Uterus (tissue), 2 donors: Measurements from ENCODE around the gene PLEK2.

Experiments used
- POLR2A ChIP-seq, 2 donors: fragments of 450-650 bp; IDR thresholded peaks; one replicate each; pipeline ENCODE4 v1.6.1; 2016; ENCODE audit warnings: antibody characterized with exemption in 2 of 2, mild to moderate bottlenecking in 1 of 2, moderate library complexity in 1 of 2
- TF ChIP-seq, protein P1 (sequence below), 4 experiments: fragments of 200-600 bp in 2 of 4; fragments of 450-650 bp in 2 of 4; sonication (generic) in 2 of 4; IDR thresholded peaks; one replicate each; pipeline ENCODE4 v1.5.1; 2016 to 2019; ENCODE audit warnings: antibody characterized with exemption in 4 of 4, mild to moderate bottlenecking in 2 of 4, moderate library complexity in 1 of 4

DNA sequence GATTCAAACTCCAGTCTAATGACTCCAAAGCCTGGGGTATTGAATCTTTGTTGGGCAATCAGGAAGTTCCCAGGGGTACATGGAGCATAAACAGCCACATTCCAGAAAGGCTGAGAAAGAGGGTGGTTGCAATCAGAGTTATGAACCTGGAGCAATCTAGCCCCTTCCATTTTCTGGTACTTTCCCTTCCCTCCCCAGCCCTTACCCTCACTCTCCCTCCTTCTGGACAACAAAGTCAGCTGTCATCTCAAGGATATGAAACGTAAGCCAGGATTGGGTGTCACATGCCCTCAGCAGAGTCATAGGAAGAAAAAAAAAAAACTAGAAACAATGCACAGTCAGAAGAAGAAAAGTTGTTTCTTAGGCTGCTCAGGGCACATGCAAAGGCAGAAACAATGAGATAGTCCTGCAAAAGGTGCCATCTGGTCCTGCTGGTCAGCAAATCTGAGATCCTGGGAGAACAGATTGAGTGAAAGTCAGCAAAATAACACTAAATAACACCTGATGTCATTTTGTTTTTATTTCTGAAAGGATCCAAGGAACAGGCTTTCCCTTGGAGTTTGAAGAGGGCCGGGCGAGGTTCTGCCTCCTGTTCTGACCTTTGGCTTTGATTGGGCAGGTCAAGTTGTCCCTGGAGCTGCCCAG is 49.5 kb upstream of the PLEK2 start:
- TF ChIP-seq, protein P1, sequence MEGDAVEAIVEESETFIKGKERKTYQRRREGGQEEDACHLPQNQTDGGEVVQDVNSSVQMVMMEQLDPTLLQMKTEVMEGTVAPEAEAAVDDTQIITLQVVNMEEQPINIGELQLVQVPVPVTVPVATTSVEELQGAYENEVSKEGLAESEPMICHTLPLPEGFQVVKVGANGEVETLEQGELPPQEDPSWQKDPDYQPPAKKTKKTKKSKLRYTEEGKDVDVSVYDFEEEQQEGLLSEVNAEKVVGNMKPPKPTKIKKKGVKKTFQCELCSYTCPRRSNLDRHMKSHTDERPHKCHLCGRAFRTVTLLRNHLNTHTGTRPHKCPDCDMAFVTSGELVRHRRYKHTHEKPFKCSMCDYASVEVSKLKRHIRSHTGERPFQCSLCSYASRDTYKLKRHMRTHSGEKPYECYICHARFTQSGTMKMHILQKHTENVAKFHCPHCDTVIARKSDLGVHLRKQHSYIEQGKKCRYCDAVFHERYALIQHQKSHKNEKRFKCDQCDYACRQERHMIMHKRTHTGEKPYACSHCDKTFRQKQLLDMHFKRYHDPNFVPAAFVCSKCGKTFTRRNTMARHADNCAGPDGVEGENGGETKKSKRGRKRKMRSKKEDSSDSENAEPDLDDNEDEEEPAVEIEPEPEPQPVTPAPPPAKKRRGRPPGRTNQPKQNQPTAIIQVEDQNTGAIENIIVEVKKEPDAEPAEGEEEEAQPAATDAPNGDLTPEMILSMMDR (IDR thresholded peaks at IDR 0.05) = no peak
- no peak for TF ChIP-seq POLR2A (IDR thresholded peaks at IDR 0.05)
